ENCODE data around the gene DUSP2.

The DUSP2 gene

DNA sequence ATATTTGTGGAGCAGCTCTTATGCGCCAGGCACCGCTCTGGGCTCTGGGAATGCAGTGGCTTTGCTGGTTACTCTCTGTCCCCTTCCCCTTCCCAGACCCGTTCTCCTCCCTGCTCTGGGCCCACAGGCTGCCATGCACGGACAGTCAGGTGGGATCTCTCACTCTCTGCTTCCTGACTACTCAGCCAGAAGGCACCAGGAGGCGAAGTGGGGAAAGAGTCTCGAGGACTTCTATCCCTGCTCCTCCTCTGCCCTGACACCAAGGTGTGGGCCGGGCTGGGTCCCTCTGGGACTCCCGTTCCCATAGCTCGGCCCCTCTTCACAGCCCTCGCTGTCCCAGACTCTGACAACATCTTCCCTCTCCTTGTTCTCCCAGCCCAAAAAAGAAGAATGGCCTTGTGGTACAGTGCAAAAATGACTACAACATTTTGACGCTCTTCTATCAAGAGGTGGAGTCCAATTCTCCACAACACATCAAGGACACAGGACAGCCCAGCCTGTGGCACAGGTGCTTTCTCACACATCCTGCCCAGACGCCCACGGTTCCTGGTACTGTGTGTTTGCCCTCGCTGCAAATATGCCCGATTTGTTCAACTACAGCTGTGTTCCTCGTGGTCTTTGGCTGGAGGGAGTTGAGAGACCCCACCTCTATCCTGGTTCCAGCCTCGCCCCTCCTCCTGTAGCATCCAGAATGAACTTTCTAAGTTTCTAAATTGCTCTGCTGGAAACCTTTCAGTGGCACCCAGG is 14.0 kb upstream of the DUSP2 start:
- H3K4me3 ChIP-seq (ENCODE audit: low read length) = no peak overlapping the region
- H3K9ac ChIP-seq (ENCODE audit: low read length) = no peak overlapping the region
- H3K27me3 ChIP-seq (ENCODE audit: control insufficient read depth, insufficient read depth, low read length) = no peaks in the 10 kb centered on the region
- H3K36me3 ChIP-seq (ENCODE audit: control insufficient read depth, insufficient read depth, low read length) = no peaks in the 10 kb centered on the region
- H3K9me3 ChIP-seq (ENCODE audit: control insufficient read depth, low read length) = no peaks in the 10 kb centered on the region
- peaks cover 7% of the 10 kb centered on the region for H3K4me1 ChIP-seq (ENCODE audit: control insufficient read depth, insufficient read depth, low read length)

DNA sequence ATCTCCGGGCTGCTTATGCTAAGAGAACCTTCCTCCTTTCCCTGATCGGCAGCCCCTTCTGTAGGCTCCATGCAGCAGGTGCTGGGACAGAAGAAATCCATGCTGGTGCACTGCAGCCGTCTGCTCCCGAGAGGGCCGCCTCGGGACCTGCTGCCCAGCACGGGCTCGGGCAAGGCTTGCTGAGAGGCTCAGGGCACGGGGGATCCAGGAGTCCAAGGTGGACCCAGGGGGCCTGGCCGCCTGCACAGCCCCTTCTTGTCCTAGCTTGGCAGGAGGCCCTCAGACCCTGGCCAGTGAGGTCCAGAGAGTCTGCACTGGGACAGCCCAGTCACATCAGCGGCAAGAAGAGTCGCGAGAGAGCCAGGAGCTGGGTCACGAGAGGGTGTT is 13.3 kb upstream of the DUSP2 start:
- Histone ChIP-seq H3K4me1 (ENCODE audit: control insufficient read depth, insufficient read depth, low read length) (peaks cover 7% of the 10 kb centered on the region), H3K9me3 (ENCODE audit: control insufficient read depth, low read length) (no peaks in the 10 kb centered on the region), H3K4me3 (ENCODE audit: low read length) (no peak overlapping the region)

DNA sequence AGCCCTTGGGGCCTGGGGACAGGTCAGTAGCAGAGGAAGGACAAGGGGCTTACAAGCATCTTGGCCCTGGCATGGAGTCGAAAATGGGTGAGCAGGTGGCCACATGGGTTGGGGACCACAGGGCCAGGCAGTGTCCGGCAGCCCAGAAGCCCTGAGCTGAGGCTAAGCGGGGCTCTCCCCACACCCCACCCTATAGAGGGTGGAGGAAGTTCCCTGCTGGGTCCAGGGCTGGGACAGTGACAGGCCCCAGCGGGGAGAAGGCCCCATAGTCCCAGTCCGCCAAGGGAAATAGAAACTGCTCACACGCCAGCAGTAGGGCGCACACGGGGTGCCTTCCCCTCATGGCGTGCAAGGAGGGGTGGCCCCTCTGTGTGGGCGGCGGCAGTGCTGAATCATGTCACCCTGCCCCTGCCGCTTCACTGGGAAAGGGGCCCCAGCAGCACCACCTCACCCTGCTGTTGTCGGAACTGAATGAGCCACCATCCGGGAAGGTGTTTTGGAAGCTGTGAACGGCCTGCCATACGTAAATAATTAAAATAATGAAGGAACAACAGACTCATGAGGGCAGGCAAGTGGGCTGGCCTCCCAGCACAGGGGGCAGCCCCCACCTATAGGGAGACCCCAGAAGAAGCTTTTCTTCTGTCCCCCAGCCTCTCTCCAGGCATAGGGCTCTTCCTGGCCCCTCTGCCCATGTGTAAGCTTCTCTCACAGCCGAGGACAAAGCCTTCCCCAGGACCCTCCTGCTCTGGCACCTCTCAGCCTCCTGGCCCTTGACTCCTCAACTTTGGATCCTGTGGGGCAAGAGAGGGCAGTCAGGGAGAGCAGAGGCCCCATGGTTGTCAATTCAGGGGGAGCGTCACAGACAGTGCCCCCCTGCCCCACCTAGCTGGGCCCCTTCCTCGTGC is 12.7 kb upstream of the DUSP2 start:
- Histone ChIP-seq H3K27me3 (ENCODE audit: control insufficient read depth, insufficient read depth, low read length) (no peaks in the 10 kb centered on the region), H3K9me3 (ENCODE audit: control insufficient read depth, low read length) (no peaks in the 10 kb centered on the region), H3K9ac (ENCODE audit: low read length) (no peak overlapping the region), H3K36me3 (ENCODE audit: control insufficient read depth, insufficient read depth, low read length) (no peaks in the 10 kb centered on the region), H3K4me3 (ENCODE audit: low read length) (no peak overlapping the region), H3K4me1 (ENCODE audit: control insufficient read depth, insufficient read depth, low read length) (peaks cover 7% of the 10 kb centered on the region)

More for the DNA sequence above, 13.3 kb upstream of the DUSP2 start:
- Histone ChIP-seq H3K27me3 (ENCODE audit: control insufficient read depth, insufficient read depth, low read length) (no peaks in the 10 kb centered on the region), H3K9ac (ENCODE audit: low read length) (no peak overlapping the region), H3K36me3 (ENCODE audit: control insufficient read depth, insufficient read depth, low read length) (no peaks in the 10 kb centered on the region)

DNA sequence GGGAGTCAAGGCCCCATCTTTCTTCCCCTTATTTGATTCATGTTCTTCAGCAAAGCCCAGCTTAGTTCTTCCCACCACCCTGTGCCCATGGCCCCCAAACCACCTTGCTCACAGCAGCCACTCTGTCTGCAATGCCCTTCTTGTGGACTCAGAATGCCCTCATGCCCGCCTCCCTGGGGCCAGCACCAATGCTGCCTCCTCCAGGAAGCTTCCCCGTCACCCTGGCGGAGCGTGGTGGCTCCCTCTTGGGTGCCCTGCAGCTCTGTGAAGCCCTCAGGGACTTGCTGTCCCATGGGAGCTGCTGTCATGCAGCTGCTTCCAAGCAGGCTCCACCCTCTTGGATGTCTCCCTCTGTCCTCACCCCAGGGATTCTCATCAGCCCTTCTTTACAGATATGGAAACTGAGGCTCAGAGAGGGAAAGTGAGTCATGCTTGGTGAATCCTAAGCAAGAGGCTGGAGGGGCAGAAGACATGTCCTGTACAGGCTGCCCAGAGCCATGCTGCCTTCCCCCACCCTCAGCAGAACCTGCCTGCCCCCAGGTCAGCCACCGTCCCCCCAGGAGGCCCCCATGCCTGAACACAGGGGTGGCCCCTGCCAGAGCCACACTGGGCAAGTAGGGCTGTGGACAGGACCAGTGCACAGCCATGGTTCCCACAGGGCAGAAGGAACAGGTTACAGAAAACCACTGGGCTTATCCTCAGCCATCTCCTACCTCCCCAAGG is 11.8 kb upstream of the DUSP2 start:
- peaks cover 4% of the 10 kb centered on the region for H3K4me1 ChIP-seq (ENCODE audit: control insufficient read depth, insufficient read depth, low read length)
- no peaks in the 10 kb centered on the region for H3K36me3 ChIP-seq (ENCODE audit: control insufficient read depth, insufficient read depth, low read length)
- H3K9me3 ChIP-seq (ENCODE audit: control insufficient read depth, low read length) = no peaks in the 10 kb centered on the region
- H3K9ac ChIP-seq (ENCODE audit: low read length) = no peak overlapping the region
- no peaks in the 10 kb centered on the region for H3K27me3 ChIP-seq (ENCODE audit: control insufficient read depth, insufficient read depth, low read length)
- H3K4me3 ChIP-seq (ENCODE audit: low read length) = no peak overlapping the region

DNA sequence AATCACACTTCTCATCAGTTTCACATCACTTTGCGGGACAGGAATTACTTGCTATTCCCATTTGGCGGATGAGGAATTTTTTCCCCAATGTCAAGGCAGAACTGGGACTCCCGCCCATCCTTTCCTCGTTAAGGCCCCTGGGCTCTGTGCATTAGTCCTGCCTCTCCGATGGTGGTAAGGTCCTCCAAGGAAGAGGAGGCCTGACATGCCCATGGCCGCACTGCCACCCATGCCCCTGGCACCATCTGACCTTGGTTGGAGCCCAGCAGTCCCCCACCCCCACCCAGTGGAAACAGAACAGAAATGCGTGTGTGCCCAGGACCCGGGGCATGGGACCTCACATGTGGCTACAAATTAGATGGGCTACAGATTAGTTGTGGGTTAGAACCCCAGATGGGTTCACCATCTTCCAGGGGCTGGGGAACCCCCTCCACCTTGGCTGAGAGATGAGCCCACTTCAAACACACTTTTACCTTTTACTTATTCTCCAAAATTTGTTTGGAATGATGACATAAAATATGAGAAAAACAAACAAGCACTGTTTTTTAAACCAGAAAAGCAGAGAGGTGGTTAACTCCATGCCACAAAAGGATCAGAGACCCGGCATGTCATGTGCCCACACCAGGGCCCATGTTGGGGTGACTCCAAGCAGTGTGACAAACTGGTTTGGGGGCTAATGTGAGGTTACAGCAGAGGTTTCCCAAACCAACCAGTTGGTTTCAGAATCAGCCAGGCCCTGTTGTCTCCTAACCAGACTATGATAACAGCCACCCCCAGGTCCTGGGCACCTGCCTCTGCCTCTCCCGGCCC is 11.0 kb upstream of the DUSP2 start:
- no peaks in the 10 kb centered on the region for H3K36me3 ChIP-seq (ENCODE audit: control insufficient read depth, insufficient read depth, low read length)
- H3K4me1 ChIP-seq (ENCODE audit: control insufficient read depth, insufficient read depth, low read length) = no peaks in the 10 kb centered on the region
- H3K9ac ChIP-seq (ENCODE audit: low read length) = no peak overlapping the region
- H3K27me3 ChIP-seq (ENCODE audit: control insufficient read depth, insufficient read depth, low read length) = no peaks in the 10 kb centered on the region
- no peaks in the 10 kb centered on the region for H3K9me3 ChIP-seq (ENCODE audit: control insufficient read depth, low read length)
- no peak overlapping the region for H3K4me3 ChIP-seq (ENCODE audit: low read length)

DNA sequence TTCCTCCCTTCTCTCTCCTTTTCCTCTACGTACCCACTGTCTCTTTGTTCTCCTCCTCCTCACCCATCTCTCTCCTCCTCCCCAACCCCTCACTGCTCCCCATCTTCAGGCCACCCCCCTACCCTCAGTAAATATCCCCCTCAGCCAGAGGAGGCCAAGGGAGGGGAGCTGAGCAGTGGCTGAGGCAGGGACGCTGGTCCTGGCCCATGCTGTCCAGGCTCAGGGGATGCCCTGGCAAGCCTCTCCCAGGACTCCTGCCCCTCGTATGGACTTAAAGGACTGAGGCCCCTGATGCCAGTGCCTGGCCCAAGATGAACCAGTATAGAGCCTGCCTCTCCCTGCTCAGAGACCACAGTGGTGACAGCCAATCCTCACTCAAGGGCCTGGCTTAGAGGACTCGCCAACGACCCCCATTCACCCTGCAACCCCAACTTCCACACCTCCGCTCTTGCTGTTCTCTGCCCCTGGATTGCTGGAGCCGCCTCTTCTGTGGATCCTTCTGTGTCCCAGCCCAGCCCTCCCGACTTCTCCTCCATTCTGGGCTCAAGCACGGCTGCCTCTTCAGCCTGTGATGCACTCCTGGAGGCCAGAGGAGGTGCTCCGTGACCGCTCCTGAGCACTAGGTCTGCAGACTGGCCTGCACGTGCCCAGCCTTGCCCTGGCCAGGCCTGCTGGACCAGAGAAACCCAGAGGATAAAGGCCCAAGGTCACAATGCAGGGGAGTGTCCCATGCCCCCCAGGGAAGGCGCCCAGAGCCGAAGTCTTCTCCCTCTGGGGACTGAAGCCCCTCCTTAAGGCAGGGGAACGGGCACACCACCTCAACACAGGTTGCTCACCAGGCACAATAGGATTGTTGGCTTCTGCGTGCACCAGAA is 9.5 kb upstream of the DUSP2 start:
- no peak overlapping the region for H3K4me3 ChIP-seq (ENCODE audit: low read length)
- no peaks in the 10 kb centered on the region for H3K4me1 ChIP-seq (ENCODE audit: control insufficient read depth, insufficient read depth, low read length)

DNA sequence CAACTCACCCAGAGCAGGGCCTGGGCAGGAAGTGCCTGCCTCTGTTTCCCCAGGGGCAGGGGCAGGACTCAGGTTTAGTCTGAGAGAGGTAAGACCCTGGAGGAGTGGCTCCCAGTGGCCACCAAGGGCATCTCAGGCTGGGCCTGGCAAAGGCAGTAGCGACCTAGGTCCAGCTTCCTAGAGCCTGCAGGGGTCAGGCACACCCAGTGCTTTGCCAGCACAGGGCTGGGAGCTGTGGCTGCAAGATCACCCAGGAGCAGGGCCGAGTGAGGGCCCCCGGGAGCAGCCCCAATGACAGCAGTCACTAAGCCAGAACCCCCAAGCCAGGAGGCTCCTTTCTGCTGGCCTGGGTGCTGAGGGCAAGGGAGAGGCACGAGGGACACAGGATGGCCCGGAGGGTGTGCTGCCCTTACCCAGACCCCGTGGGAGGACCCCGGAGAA is 8.8 kb upstream of the DUSP2 start:
- H3K4me1 ChIP-seq (ENCODE audit: control insufficient read depth, insufficient read depth, low read length) = no peaks in the 10 kb centered on the region
- H3K27me3 ChIP-seq (ENCODE audit: control insufficient read depth, insufficient read depth, low read length) = no peaks in the 10 kb centered on the region

More for the DNA sequence above, 9.5 kb upstream of the DUSP2 start:
- Histone ChIP-seq H3K27me3 (ENCODE audit: control insufficient read depth, insufficient read depth, low read length) (no peaks in the 10 kb centered on the region), H3K9me3 (ENCODE audit: control insufficient read depth, low read length) (no peaks in the 10 kb centered on the region), H3K9ac (ENCODE audit: low read length) (no peak overlapping the region), H3K36me3 (ENCODE audit: control insufficient read depth, insufficient read depth, low read length) (no peaks in the 10 kb centered on the region)

DNA sequence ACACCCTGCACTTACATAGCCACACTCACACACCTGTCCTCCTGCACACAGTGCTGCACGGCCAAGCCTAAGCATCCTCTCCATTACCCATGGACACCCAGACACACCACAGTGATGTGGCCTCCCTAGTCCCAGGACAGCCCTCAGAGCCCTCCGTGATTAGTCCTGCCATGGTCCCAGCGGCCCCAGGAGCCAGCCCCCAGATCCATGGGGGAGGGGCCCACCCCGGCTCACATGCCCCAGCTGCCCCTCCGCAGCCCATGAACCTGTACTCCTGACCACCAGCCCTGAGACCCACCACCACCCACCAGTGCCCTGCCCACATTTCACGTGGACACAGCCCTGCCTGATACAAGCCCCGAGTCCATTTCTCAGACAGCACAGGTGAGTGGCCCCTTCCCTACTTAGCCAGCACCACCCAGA is 8.1 kb upstream of the DUSP2 start:
- H3K9me3 ChIP-seq (ENCODE audit: control insufficient read depth, low read length) = no peaks in the 10 kb centered on the region
- no peak overlapping the region for H3K4me3 ChIP-seq (ENCODE audit: low read length)
- H3K9ac ChIP-seq (ENCODE audit: low read length) = no peak overlapping the region
- peaks cover 4% of the 10 kb centered on the region for H3K4me1 ChIP-seq (ENCODE audit: control insufficient read depth, insufficient read depth, low read length)
- H3K27me3 ChIP-seq (ENCODE audit: control insufficient read depth, insufficient read depth, low read length) = no peaks in the 10 kb centered on the region
- H3K36me3 ChIP-seq (ENCODE audit: control insufficient read depth, insufficient read depth, low read length) = no peaks in the 10 kb centered on the region

More for the DNA sequence above, 8.8 kb upstream of the DUSP2 start:
- Histone ChIP-seq H3K9ac (ENCODE audit: low read length) (no peak overlapping the region), H3K36me3 (ENCODE audit: control insufficient read depth, insufficient read depth, low read length) (no peaks in the 10 kb centered on the region), H3K4me3 (ENCODE audit: low read length) (no peak overlapping the region), H3K9me3 (ENCODE audit: control insufficient read depth, low read length) (no peaks in the 10 kb centered on the region)

DNA sequence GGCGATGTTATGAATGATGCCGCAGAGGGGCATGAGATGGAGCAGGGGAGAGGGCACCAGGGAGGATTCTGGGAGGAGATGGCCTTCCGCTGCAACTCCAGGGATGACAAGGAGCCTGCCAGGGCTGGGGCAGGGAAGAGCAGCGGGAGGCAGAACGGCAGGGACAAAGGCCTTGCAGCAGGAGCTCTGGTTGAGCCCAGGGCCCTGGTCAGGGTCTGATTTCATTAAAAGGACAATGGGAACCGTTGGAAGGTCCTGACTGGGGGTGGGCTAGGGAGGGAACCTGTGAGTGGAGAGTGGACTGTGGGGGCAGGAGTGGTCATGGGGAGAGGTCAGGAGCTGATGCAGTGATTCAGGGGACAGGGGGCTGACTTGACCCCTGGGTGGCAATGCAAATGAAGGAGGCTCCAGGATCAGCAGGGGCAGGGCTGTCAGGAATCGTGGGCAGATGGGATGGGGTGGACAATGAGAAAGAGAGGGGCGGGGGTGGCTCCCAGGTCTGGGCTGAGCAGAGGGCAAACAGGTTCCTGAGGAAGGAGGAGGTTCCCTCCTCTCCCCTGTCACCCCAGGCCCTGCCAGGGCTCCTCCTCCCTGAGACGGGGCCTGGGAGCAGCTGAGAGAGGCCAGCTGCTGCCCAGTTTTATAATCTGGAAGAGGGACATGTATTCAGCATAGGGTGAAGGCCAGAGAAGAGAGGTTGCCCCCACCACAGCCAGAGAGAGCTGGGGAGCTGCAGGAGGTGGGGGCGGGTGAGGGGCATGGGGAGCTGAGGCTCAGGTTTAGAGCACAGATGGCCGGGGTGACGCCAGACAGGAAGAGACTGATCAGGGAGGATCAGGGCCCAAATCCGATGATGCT is 7.3 kb upstream of the DUSP2 start:
- Histone ChIP-seq H3K9me3 (ENCODE audit: control insufficient read depth, low read length) (no peaks in the 10 kb centered on the region), H3K4me1 (ENCODE audit: control insufficient read depth, insufficient read depth, low read length) (peaks cover 6% of the 10 kb centered on the region), H3K27me3 (ENCODE audit: control insufficient read depth, insufficient read depth, low read length) (no peaks in the 10 kb centered on the region)

DNA sequence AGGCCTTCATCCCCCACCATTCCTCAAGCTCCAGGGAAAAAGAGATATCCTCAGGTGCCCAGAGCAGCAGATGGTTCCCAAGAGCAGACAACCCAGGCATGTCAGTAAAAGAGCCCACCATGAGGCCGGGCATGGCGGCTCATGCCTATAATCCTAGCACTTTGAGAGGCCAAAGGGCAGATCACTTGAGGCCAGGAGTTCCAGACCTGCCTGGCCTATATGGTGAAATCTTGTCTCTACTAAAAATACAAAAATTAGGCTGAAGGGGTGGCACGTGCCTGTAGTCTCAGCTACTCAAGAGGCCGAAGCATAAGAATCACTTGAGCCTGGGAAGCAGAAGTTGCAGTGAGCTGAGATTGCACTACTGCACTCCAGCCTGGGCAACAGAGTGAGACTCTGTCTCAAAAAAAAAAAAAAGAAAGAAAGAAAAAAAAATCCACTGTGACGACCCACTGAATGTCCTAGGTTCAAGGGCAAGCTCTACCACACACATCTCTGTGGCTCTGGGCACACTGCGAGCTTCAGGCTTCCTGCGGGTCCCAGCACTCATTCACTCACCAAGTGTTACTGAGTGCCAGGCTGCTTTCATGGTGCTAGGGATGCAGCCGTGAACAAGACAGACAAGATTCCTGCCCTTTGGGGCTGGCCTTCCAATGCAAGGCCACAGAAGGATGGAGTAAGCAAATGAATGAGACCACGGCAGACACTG is 6.5 kb upstream of the DUSP2 start:
- H3K27me3 ChIP-seq (ENCODE audit: control insufficient read depth, insufficient read depth, low read length) = no peaks in the 10 kb centered on the region
- no peaks in the 10 kb centered on the region for H3K9me3 ChIP-seq (ENCODE audit: control insufficient read depth, low read length)
- no peaks in the 10 kb centered on the region for H3K36me3 ChIP-seq (ENCODE audit: control insufficient read depth, insufficient read depth, low read length)
- no peak overlapping the region for H3K4me3 ChIP-seq (ENCODE audit: low read length)
- peaks cover 8% of the 10 kb centered on the region for H3K4me1 ChIP-seq (ENCODE audit: control insufficient read depth, insufficient read depth, low read length)
- no peak overlapping the region for H3K9ac ChIP-seq (ENCODE audit: low read length)

More for the DNA sequence above, 7.3 kb upstream of the DUSP2 start:
- no peak overlapping the region for H3K4me3 ChIP-seq (ENCODE audit: low read length)
- H3K36me3 ChIP-seq (ENCODE audit: control insufficient read depth, insufficient read depth, low read length) = no peaks in the 10 kb centered on the region
- no peak overlapping the region for H3K9ac ChIP-seq (ENCODE audit: low read length)
